ENCODE measurements around the gene SULT1C4.

The SULT1C4 gene

GRCh38 chr2:108367561-108368175 is 10.1 kb upstream of the SULT1C4 start:
- TF ChIP-seq CTCF (IDR thresholded peaks at IDR 0.05; ENCODE audit: control extremely low read depth, extremely low read depth, low read depth, missing control alignments), result no peak
- ChIA-PET CTCF (no interaction called here), POLR2A (no interaction called here)
- no peak for DNase-seq (ENCODE audit: extremely low spot score)

- ChIA-PET POLR2A (no interaction called here), CTCF (no interaction called here)
- DNase-seq (ENCODE audit: extremely low spot score), result no peak
- no peak for TF ChIP-seq CTCF (IDR thresholded peaks at IDR 0.05; ENCODE audit: control extremely low read depth, extremely low read depth, low read depth, missing control alignments)
Observed at GRCh38 chr2:108369153-108369552, 8.6 kb upstream of the SULT1C4 start.

- no peak for TF ChIP-seq CTCF (IDR thresholded peaks at IDR 0.05; ENCODE audit: control extremely low read depth, extremely low read depth, low read depth, missing control alignments)
- ChIA-PET POLR2A (no interaction called here), CTCF (no interaction called here)
- no peak for DNase-seq (ENCODE audit: extremely low spot score)
Observed at GRCh38 chr2:108370080-108370479, 7.7 kb upstream of the SULT1C4 start.

GRCh38 chr2:108376774-108377173 is 980 bp upstream of the SULT1C4 start:
- CTCF ChIA-PET, result interaction anchor here (1.0 kb wide), 1 partner anchor 13 kb away, joined by 4 read pairs; no protein-coding TSS in a partner anchor
- no peak for TF ChIP-seq CTCF (IDR thresholded peaks at IDR 0.05; ENCODE audit: control extremely low read depth, extremely low read depth, low read depth, missing control alignments)
- POLR2A ChIA-PET, result no interaction called here
- no peak for DNase-seq (ENCODE audit: extremely low spot score)

GRCh38 chr2:108377401-108377800 is 353 bp upstream of the SULT1C4 start:
- ChIA-PET CTCF (no interaction called here), POLR2A (no interaction called here)
- no peak for TF ChIP-seq CTCF (IDR thresholded peaks at IDR 0.05; ENCODE audit: control extremely low read depth, extremely low read depth, low read depth, missing control alignments)
- DNase-seq (ENCODE audit: extremely low spot score), result no peak

GRCh38 chr2:108378851-108379250 is 1.1 kb downstream of the SULT1C4 start:
- POLR2A ChIA-PET, result no interaction called here
- DNase-seq (ENCODE audit: extremely low spot score), result no peak
- CTCF ChIA-PET, result interaction anchor here (1.1 to 1.4 kb wide), 2 partner anchors 18 to 258 kb away, joined by 3 to 4 read pairs; no protein-coding TSS in a partner anchor

More at GRCh38 chr2:108378851-108379250, 1.1 kb downstream of the SULT1C4 start:
- no peak for TF ChIP-seq CTCF (IDR thresholded peaks at IDR 0.05; ENCODE audit: control extremely low read depth, extremely low read depth, low read depth, missing control alignments)
